HepG2 (cell line): ENCODE measurements around the gene MARCHF6. TPM values are rescaled to one million over a fixed set of nuclear protein-coding genes. Genes with fewer than 3 reads are reported as not detected.
"Not testable (repeated sequence)": the region's sequence is repeated elsewhere in the genome, so short reads cannot be mapped to it uniquely, and the experiment has no call there.

ENCODE experiments used
- ATAC-seq: fragments of 200-7000 bp; cut with Tn5 transposase; 3 replicates; pipeline ENCODE4 v1.9.1; 2020; ENCODE audit warnings: mild to moderate bottlenecking, moderate library complexity
- BruUV-seq: library from RNA; stranded (reverse); fragments of 400-500 nt; replicated peaks from 2 replicates; lab custom pipeline; 2021; lab: Mats Ljungman, UMichigan
- CTCF ChIA-PET: fragments of 300-600 bp; formaldehyde crosslinking; extraction: SDS; loops from one replicate; lab custom pipeline; 2021; ENCODE audit warnings: low total read pairs, inconsistent platforms, low intra/inter-chr PET ratio; lab: Yijun Ruan, JAX
- POLR2A ChIA-PET: fragments of 350-600 bp; sonication (Branson Sonifier 250); formaldehyde crosslinking; loops from one replicate; lab custom pipeline; 2020; ENCODE audit warnings: antibody characterized with exemption, inconsistent platforms; lab: Yijun Ruan, JAX
- DNase-seq: peaks from one replicate; pipeline ENCODE4 v3.0.0-alpha.2; 2015; ENCODE audit warnings: low spot score
- FAIRE-seq: peaks from 3 replicates; lab custom pipeline; 2011; peaks lifted over from hg19 to GRCh38; lab: Jason Lieb, UNC
- H2AFZ ChIP-seq: one replicate; pipeline ENCODE4 v1.6.1; 2011; ENCODE audit warnings: low read length, inconsistent platforms
- H3K27ac ChIP-seq: fragments of 300-600 bp; 3 replicates; pipeline ENCODE4 v1.8.0; 2011; ENCODE audit warnings: mixed run types, mild to moderate bottlenecking, mixed read lengths, low read length, inconsistent platforms; ENCODE audit not compliant: insufficient read depth; ENCODE audit errors: extremely low read length
- H3K27me3 ChIP-seq, 2 experiments: fragments of 200-600 bp in 1 of 2; 2 replicates in 1 of 2; 3 replicates in 1 of 2; pipeline versions ENCODE4 v1.6.0 to v1.8.0; 2011; ENCODE audit warnings: low read length in 2 of 2, mild to moderate bottlenecking in 2 of 2, moderate library complexity in 2 of 2, inconsistent platforms in 1 of 2; ENCODE audit not compliant: insufficient read depth in 2 of 2, control insufficient read depth in 1 of 2
- H3K36me3 ChIP-seq, 2 experiments: fragments of 200-600 bp in 1 of 2; replicated peaks in 1 of 2; 2 replicates in 1 of 2; 3 replicates in 1 of 2; pipeline versions ENCODE4 v1.5.1 to v1.8.0; 2011; ENCODE audit warnings: low read length in 2 of 2, inconsistent platforms in 1 of 2; ENCODE audit not compliant: insufficient read depth in 2 of 2, control insufficient read depth in 1 of 2
- H3K4me1 ChIP-seq: 2 replicates; pipeline ENCODE4 v1.5.1; 2012; ENCODE audit warnings: low read length, inconsistent platforms; ENCODE audit not compliant: insufficient read depth
- H3K4me2 ChIP-seq: 2 replicates; pipeline ENCODE4 v1.6.0; 2011; ENCODE audit warnings: low read depth, low read length, inconsistent platforms
- H3K4me3 ChIP-seq, 3 experiments: fragments of 200-600 bp in 1 of 3; sonication (generic), shearing (Covaris generic) in 1 of 3; replicated peaks in 1 of 3; 2 replicates each; pipeline ENCODE4 v1.5.1; 2011 to 2016; ENCODE audit warnings: low read length in 3 of 3, inconsistent platforms in 2 of 3, low read depth in 2 of 3, mild to moderate bottlenecking in 2 of 3, control low read depth in 1 of 3, mixed read lengths in 1 of 3; ENCODE audit not compliant: insufficient read depth in 1 of 3
- H3K79me2 ChIP-seq: one replicate; pipeline ENCODE4 v1.6.1; 2011; ENCODE audit warnings: low read length, inconsistent platforms; ENCODE audit not compliant: insufficient read depth
- H3K9ac ChIP-seq: 2 replicates; pipeline ENCODE4 v1.6.0; 2011; ENCODE audit warnings: mild to moderate bottlenecking, low read depth, low read length, inconsistent platforms; ENCODE audit not compliant: insufficient read depth
- H3K9me3 ChIP-seq: 2 replicates; pipeline ENCODE4 v1.5.1; 2012; ENCODE audit warnings: mild to moderate bottlenecking, low read length
- H4K20me1 ChIP-seq: 2 replicates; pipeline ENCODE4 v1.6.0; 2011; ENCODE audit warnings: inconsistent platforms, mild to moderate bottlenecking, low read length, moderate library complexity; ENCODE audit not compliant: insufficient read depth
- CC2D1A ChIP-seq: sonication (generic); formaldehyde crosslinking; IDR thresholded peaks from 2 replicates; pipeline ENCODE4 v1.8.1; 2023; ENCODE audit warnings: mild to moderate bottlenecking, missing genetic modification reagents
- FOXK1 ChIP-seq: sonication (generic); formaldehyde crosslinking; IDR thresholded peaks from 2 replicates; pipeline ENCODE4 v1.4.0; 2020; ENCODE audit warnings: low read depth, missing genetic modification reagents, borderline replicate concordance
- GABPB1 ChIP-seq: IDR thresholded peaks from 2 replicates; pipeline ENCODE4 v1.6.1; 2016; ENCODE audit warnings: mild to moderate bottlenecking, missing genetic modification reagents, moderate library complexity, missing compliant biosample characterization
- HCFC1 ChIP-seq: fragments of 150-350 bp; IDR thresholded peaks from 2 replicates; pipeline ENCODE4 v1.6.1; 2014; ENCODE audit warnings: low read depth, low read length
- HMG20B ChIP-seq: conservative IDR thresholded peaks from 2 replicates; pipeline ENCODE4 v1.6.1; 2016; ENCODE audit warnings: missing genetic modification reagents, missing compliant biosample characterization
- SKI ChIP-seq: fragments of 450-650 bp; IDR thresholded peaks from one replicate; pipeline ENCODE4 v1.6.1; 2018; ENCODE audit warnings: mild to moderate bottlenecking; ENCODE audit not compliant: partially characterized antibody
- ZBTB39 ChIP-seq: sonication (generic); formaldehyde crosslinking; IDR thresholded peaks from 2 replicates; pipeline ENCODE4 v1.5.0; 2020; ENCODE audit warnings: missing genetic modification reagents
- ZNF281 ChIP-seq: sonication (generic); formaldehyde crosslinking; IDR thresholded peaks from 2 replicates; pipeline ENCODE4 v1.4.0; 2020; ENCODE audit warnings: missing genetic modification reagents, borderline replicate concordance
- ZNF512B ChIP-seq: sonication (generic); formaldehyde crosslinking; IDR thresholded peaks from 2 replicates; pipeline ENCODE4 v1.5.1; 2020; ENCODE audit warnings: missing genetic modification reagents, mild to moderate bottlenecking, borderline replicate concordance
- ZNF788 ChIP-seq: sonication (generic); formaldehyde crosslinking; IDR thresholded peaks from 2 replicates; pipeline ENCODE4 v1.5.0; 2020; ENCODE audit warnings: mild to moderate bottlenecking, missing genetic modification reagents, borderline replicate concordance
- WGBS: methylation state at CpG from one replicate; pipeline ENCODE4 v1.1.6; 2017; ENCODE audit warnings: low lambda C conversion rate; 5-methylcytosine and 5-hydroxymethylcytosine counted together
- in situ Hi-C: cut with HindIII; loops from 2 replicates; pipeline ENCODE4 v1.10.0; 2017; ENCODE audit warnings: low pct_unique_long_range_greater_than_20kb; ENCODE audit not compliant: extremely low pct_ligation_motif_present
- intact Hi-C: fragments of 100-400 bp; cut with micrococcal nuclease; formaldehyde crosslinking; loops from one replicate; pipeline ENCODE4 v1.10.0; 2022; ENCODE audit not compliant: unreplicated experiment
- polyA plus RNA-seq, 8 experiments: library from polyadenylated mRNA; depleted of rRNA in 3 of 8; stranded (reverse) in 7 of 8; unstranded in 1 of 8; fragments of >200 nt; fragmentation: Illumina TruSeq in 4 of 8; extraction: Trizol in 4 of 8; gene quantifications; 2 replicates each; pipeline versions ENCODE4 v1.2.1 to v1.2.3, GENCODE V29; 2011 to 2016; ENCODE audit warnings: low read depth in 4 of 8, missing spikeins in 1 of 8, mixed read lengths in 1 of 8; ENCODE audit not compliant: insufficient read depth in 1 of 8
- total RNA-seq, 5 experiments: library from RNA; depleted of rRNA; stranded (reverse); fragments of >200 nt; fragmentation: Illumina TruSeq; extraction: Trizol; gene quantifications; 2 replicates each; pipeline ENCODE4 v1.2.3, GENCODE V29; 2016; ENCODE audit warnings: low read depth in 1 of 5

MARCHF6 gene
- total and polyA plus RNA-seq, 2 of the 13 experiments (the other 11 are each of a cell fraction or from before 2014, with no cell fraction given): 48.6 to 107 TPM

- no peak overlapping the region for H3K27ac ChIP-seq
- WGBS: 97% methylated on average over 2 of the region's 2 CpGs
- H2AFZ ChIP-seq: no peak overlapping the region
- no peaks in the 10 kb centered on the region for H3K4me1 ChIP-seq
- no peak overlapping the region for H3K4me2 ChIP-seq
- H4K20me1 ChIP-seq: peaks cover 44% of the 10 kb centered on the region
- no peak overlapping the region for H3K9ac ChIP-seq
- H3K36me3 ChIP-seq: no peaks in the 10 kb centered on the region
- ATAC-seq (no peak), FAIRE-seq (no peak), DNase-seq (no peak)
- TF ChIP-seq ZBTB39 (CRISPR knock-in tag) (no peak), FOXK1 (no peak), ZNF788 (CRISPR knock-in tag) (no peak), HCFC1 (no peak), ZNF281 (CRISPR knock-in tag) (no peak), GABPB1 (CRISPR knock-in tag) (no peak), ZNF512B (no peak), SKI (no peak), CC2D1A (no peak), HMG20B (CRISPR knock-in tag) (no peak)
- H3K27me3 ChIP-seq: no peaks in the 10 kb centered on the region
- no peak overlapping the region for H3K4me3 ChIP-seq
- intact Hi-C loops (no loop called here), in situ Hi-C loops (no loop called here)
- POLR2A ChIA-PET: interaction anchor here (1.4 kb wide), 1 partner anchor 18 kb away, joined by 4 read pairs; the partner anchor contains the start of gene MARCHF6
- TSS peak; percentile 19 for BruUV-seq
- peaks cover 88% of the 10 kb centered on the region for H3K79me2 ChIP-seq
- CTCF ChIA-PET: no interaction called here
- no peaks in the 10 kb centered on the region for H3K9me3 ChIP-seq
Observed at GRCh38 chr5:10370931-10371330, 17.4 kb downstream of the MARCHF6 start.

DNA sequence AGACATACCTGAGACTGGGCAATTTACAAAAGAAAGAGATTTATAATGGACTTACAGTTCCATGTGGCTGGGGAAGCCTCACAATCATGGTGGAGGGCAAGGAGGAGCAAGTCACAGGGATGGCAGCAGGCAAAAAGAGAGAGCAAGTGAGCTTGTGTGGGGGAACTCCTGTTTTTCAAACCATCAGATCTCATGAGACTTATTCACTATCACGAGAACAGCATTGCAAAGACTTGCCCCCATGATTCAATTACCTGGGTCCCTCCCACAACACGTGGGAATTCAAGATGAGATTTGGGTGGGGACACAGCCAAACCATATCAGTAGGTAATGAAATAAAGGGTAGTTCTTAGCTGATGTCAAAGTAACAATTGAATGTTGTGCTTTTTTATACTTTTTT, 17.9 kb downstream of the MARCHF6 start:
- H2AFZ ChIP-seq, ATAC-seq, H3K4me3 ChIP-seq, H3K4me2 ChIP-seq, H3K9me3 ChIP-seq, FAIRE-seq, BruUV-seq, H3K4me1 ChIP-seq, in situ Hi-C loops, H3K36me3 ChIP-seq, H3K27ac ChIP-seq, CTCF ChIA-PET, POLR2A ChIA-PET, intact Hi-C loops, DNase-seq, H3K9ac ChIP-seq, H3K27me3 ChIP-seq: not testable (repeated sequence)
- peaks cover 85% of the 10 kb centered on the region for H3K79me2 ChIP-seq
- WGBS: 97% methylated on average over 2 of the region's 2 CpGs
- H4K20me1 ChIP-seq: peaks cover 39% of the 10 kb centered on the region
